Fibroblast of mammary gland (primary cell): ENCODE results near the gene MGAT5.

Experiments
- DNase-seq: peaks from one replicate; pipeline ENCODE4 v3.0.0-alpha.2; 2010; ENCODE audit warnings: low read depth
- H3K4me3 ChIP-seq: 2 replicates; pipeline ENCODE4 v1.5.1; 2011; ENCODE audit warnings: low read depth, mild to moderate bottlenecking, low read length, moderate library complexity; ENCODE audit not compliant: control insufficient read depth
- TF ChIP-seq, protein P1 (sequence below): conservative IDR thresholded peaks from 2 replicates; pipeline ENCODE4 v1.5.1; 2011; ENCODE audit warnings: low read depth, low read length, inconsistent platforms; ENCODE audit not compliant: control insufficient read depth, insufficient read depth

The MGAT5 gene

DNA sequence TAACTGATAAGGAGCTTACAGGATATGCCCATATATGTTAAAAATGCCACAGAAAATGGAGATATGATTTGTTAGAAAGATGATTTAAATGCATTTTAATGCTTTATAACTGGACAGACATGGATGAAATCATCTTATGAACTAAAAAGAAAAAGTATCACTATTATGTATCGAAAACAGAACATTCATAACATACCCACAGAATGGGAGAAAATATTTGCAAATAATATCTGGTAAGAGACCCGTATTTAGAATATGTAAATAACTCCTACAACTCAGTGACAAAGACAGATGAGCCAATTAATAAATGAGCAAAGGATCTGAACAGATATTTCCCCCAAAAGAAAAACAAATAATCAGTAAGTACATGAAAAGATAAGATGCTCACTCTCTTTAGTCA, 24.3 kb upstream of the MGAT5 start:
- no peak overlapping the region for H3K4me3 ChIP-seq
- DNase-seq: no peak
- TF ChIP-seq, protein P1, sequence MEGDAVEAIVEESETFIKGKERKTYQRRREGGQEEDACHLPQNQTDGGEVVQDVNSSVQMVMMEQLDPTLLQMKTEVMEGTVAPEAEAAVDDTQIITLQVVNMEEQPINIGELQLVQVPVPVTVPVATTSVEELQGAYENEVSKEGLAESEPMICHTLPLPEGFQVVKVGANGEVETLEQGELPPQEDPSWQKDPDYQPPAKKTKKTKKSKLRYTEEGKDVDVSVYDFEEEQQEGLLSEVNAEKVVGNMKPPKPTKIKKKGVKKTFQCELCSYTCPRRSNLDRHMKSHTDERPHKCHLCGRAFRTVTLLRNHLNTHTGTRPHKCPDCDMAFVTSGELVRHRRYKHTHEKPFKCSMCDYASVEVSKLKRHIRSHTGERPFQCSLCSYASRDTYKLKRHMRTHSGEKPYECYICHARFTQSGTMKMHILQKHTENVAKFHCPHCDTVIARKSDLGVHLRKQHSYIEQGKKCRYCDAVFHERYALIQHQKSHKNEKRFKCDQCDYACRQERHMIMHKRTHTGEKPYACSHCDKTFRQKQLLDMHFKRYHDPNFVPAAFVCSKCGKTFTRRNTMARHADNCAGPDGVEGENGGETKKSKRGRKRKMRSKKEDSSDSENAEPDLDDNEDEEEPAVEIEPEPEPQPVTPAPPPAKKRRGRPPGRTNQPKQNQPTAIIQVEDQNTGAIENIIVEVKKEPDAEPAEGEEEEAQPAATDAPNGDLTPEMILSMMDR: no peak

DNA sequence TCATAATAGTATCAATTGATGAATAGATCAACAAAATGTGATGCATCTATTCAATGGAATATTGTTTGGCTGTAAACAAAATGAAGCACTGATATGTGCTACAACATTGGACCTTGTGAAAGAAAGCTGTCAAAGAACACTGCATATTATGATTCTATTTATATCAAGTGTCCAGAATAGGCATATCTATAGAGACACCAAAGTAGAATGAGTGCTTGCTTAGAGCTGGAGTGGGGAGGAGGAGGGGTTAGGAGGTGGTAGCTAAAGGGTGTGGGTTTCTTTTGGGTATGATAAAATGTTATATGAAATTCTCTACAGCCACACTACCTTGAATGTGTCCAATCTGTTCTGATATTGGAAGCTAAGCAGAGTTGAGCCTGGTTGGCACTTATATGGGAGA, 23.0 kb upstream of the MGAT5 start:
- TF ChIP-seq, protein P1: no peak

DNA sequence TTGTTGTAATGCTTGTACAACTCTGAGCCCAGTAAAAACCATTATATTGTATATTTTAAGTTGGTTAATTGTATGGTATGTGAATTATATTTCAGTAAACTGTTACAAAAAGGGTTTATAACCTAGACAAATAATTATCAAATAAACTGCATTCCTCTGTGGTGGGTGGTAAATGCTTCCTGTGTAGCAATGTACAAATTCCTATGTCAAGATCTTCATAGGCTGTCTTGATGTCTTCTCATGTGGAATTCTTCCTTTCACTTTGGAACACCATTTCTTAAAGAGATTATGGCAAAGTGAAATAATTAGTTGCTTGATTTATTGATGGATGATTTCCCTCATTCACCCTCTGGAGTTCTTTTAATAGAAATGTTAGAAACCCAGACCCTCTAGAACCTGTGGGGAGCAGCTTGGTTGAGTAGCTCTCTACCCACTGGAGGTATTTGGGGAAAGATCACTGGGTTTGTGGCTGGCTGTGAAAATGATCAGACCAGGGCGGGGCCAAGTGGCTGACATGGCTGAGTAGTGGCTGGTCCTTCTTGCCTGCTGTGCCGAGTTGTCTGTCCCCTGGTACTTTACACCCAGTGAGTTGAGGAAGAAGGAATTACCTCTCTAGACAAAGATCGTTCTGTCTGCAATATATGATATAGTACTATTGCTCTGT, 22.4 kb upstream of the MGAT5 start:
- no peak overlapping the region for H3K4me3 ChIP-seq
- no peak for DNase-seq
- TF ChIP-seq, protein P1: no peak

More for the DNA sequence above, 23.0 kb upstream of the MGAT5 start:
- H3K4me3 ChIP-seq: no peak overlapping the region
- no peak for DNase-seq

DNA sequence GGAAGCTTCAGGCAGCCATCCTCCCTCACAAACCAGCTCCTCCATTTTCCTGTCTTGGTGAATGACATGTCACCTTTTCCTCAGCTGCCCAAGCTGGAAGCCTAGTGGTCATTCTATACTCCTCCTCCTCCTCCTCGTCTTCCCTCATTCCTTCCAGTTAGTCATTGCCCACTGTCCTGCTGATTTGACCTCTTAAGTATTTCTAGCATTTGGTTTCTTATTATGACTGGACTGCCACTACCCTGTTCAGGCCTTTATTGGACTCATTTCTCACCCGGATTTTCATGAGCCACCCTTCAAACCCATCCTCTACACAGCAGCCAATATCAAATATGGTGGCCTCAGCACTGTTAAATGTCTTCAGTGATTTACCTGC, 21.9 kb upstream of the MGAT5 start:
- TF ChIP-seq, protein P1: no peak
- peak; percentile 76 for DNase-seq
- no peak overlapping the region for H3K4me3 ChIP-seq

DNA sequence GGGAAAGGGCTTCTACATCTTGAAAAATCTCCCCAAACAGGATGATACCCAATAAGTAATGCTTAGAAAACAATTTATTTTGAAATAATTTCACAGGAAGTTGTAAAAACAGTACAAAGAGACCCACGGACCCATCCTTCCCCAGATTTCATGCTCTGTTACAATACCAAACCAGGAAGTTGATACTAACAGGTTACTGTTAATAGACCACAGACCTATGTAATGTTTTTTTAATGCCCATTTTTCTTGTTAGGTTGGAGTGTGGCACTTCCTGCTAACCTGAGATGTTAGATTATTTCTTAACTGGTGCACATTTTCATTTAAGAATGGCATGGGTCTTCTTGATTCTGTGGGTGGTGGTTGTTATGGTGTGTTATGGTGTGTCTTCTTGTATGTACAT, 21.4 kb upstream of the MGAT5 start:
- no peak for DNase-seq
- no peak overlapping the region for H3K4me3 ChIP-seq
- TF ChIP-seq, protein P1: no peak

DNA sequence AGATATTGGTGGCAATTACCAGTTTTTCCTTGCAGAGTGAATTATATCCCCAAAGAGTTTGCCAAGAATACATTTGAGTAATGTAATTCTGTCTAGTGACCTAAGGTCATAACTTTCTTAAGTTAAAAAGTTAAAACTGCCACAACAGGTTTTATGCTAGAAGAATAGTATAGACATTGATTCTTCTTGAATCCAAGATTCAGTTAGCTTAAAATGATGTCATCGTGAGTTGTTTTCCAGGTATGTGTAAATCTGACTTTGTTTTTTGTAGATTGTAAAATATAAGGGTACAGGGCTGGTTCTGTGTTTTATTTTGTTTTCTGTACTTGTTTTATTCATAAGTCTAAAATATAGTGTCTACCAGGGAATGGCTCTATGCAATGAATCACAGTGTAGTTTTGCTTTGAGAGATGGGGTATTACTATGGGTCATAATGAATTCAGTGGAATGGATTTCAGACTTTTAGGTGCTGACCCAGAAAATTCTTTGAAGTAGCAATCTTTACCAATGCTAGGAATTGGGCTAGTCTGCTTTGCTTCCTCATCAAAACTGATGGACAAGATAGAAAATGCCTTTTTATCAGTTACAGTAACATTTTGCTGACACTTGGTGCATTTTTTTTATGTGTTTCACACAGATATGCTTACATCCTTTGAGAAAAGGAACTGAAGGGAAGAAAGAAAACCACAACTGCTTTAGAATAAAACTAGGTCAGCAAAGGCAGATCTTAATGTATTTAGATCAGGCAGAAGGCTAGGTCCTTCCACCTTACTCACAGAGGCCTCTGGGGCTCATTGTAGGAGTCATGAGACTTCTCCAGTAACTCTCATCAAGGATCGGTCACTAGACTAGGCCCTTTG, 20.8 kb upstream of the MGAT5 start:
- TF ChIP-seq, protein P1: no peak
- DNase-seq: no peak
- H3K4me3 ChIP-seq: no peak overlapping the region

DNA sequence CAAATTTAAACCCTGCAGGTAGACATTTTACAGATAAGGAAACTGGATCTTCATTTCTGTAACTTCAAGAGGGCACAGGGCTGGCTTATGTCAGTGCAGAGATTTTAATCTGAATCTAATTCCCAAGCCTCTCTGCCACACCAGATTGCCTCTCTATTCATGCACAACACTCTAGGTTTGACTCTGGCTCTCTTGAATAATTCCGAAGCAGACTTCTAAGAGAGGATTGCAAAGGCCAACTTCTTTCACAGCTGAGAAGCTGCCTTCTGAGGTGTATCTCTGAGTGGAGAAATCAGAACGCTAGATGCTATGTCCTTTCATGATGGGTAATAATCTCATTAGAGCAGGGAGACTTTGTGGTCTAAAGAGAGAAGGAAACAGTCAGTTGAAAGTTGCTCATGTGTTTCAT, 20.1 kb upstream of the MGAT5 start:
- H3K4me3 ChIP-seq: no peak overlapping the region
- no peak for DNase-seq
- TF ChIP-seq, protein P1: no peak
